GM12878 (cell line): ENCODE measurements around the gene RFX1. TPM values are rescaled to one million over a fixed set of nuclear protein-coding genes. Genes with fewer than 3 reads are reported as not detected.

Experiments used
- ATAC-seq: fragments of 200-7000 bp; cut with Tn5 transposase; 3 replicates; pipeline ENCODE4 v1.9.1; 2020; ENCODE audit warnings: mild to moderate bottlenecking, moderate library complexity
- BruUV-seq: library from RNA; stranded (reverse); fragments of 400-500 nt; replicated peaks from 2 replicates; lab custom pipeline; 2021; lab: Mats Ljungman, UMichigan
- CTCF ChIA-PET: fragments of 300-600 bp; sonication (Branson Sonifier 250); formaldehyde crosslinking; extraction: SDS; loops from one replicate; lab custom pipeline; 2021; ENCODE audit warnings: inconsistent platforms; lab: Yijun Ruan, JAX
- POLR2A ChIA-PET: fragments of 350-600 bp; formaldehyde crosslinking; extraction: SDS; loops from one replicate; lab custom pipeline; 2021; ENCODE audit warnings: inconsistent platforms; lab: Charles Lee
- RAD21 ChIA-PET: fragments of 300-600 bp; sonication (Branson Sonifier 250); formaldehyde crosslinking; loops from one replicate; lab custom pipeline; 2023; ENCODE audit warnings: antibody characterized with exemption; ENCODE audit not compliant: unreplicated experiment; lab: Charles Lee
- SMC1A ChIA-PET: fragments of 300-600 bp; sonication (Branson Sonifier 250); formaldehyde crosslinking; loops from one replicate; lab custom pipeline; 2023; ENCODE audit not compliant: unreplicated experiment, uncharacterized antibody; lab: Charles Lee
- DNase-seq: peaks from one replicate; pipeline ENCODE4 v3.0.0-alpha.2; 2011; ENCODE audit warnings: low read depth, low spot score
- FAIRE-seq: peaks from 3 replicates; lab custom pipeline; 2011; peaks lifted over from hg19 to GRCh38; lab: Jason Lieb, UNC
- H2AFZ ChIP-seq: 2 replicates; pipeline ENCODE4 v1.6.0; 2011; ENCODE audit warnings: low read depth, low read length, control low read depth; ENCODE audit not compliant: control insufficient read depth
- H3K27ac ChIP-seq: 2 replicates; pipeline ENCODE4 v1.5.1; 2011; ENCODE audit warnings: control low read depth; ENCODE audit not compliant: control insufficient read depth, insufficient read depth
- H3K27me3 ChIP-seq, 2 experiments: replicated peaks in 1 of 2; 2 replicates each; pipeline versions ENCODE4 v1.6.0 to v1.6.1; 2011; ENCODE audit warnings: low read length in 1 of 2; ENCODE audit not compliant: control insufficient read depth in 2 of 2, insufficient read depth in 2 of 2
- H3K36me3 ChIP-seq, 2 experiments: 2 replicates each; pipeline ENCODE4 v1.5.1; 2011; ENCODE audit warnings: low read length in 1 of 2; ENCODE audit not compliant: control insufficient read depth in 2 of 2, insufficient read depth in 2 of 2
- H3K4me1 ChIP-seq: 2 replicates; pipeline ENCODE4 v1.6.1; 2011; ENCODE audit warnings: mild to moderate bottlenecking, low read length, moderate library complexity, mixed read lengths; ENCODE audit not compliant: control insufficient read depth, insufficient read depth
- H3K4me2 ChIP-seq: 2 replicates; pipeline ENCODE4 v1.6.0; 2011; ENCODE audit warnings: control low read depth; ENCODE audit not compliant: control insufficient read depth, insufficient read depth
- H3K4me3 ChIP-seq: fragments of 200-600 bp; sonication (generic); 2 replicates; pipeline ENCODE4 v1.5.1; 2016
- H3K79me2 ChIP-seq: 2 replicates; pipeline ENCODE4 v1.6.0; 2011; ENCODE audit warnings: low read length; ENCODE audit not compliant: control insufficient read depth, insufficient read depth
- H3K9ac ChIP-seq: 2 replicates; pipeline ENCODE4 v1.8.0; 2011; ENCODE audit warnings: low read length, control low read depth, mixed read lengths; ENCODE audit not compliant: control insufficient read depth, insufficient read depth
- H3K9me3 ChIP-seq: replicated peaks from 3 replicates; pipeline ENCODE4 v1.5.1; 2011; ENCODE audit warnings: mild to moderate bottlenecking, low read length; ENCODE audit not compliant: control insufficient read depth, insufficient read depth
- H4K20me1 ChIP-seq: 2 replicates; pipeline ENCODE4 v1.6.0; 2011; ENCODE audit not compliant: control insufficient read depth, insufficient read depth
- ATF3 ChIP-seq: IDR thresholded peaks from 2 replicates; pipeline ENCODE4 v1.6.1; 2011; ENCODE audit warnings: low read depth, mild to moderate bottlenecking, low read length, moderate library complexity, borderline replicate concordance; ENCODE audit errors: extremely low read depth
- ATF7 ChIP-seq: fragments of 450-650 bp; IDR thresholded peaks from 2 replicates; pipeline ENCODE4 v1.6.1; 2016; ENCODE audit warnings: low read depth, mild to moderate bottlenecking
- CHD1 ChIP-seq: IDR thresholded peaks from 2 replicates; pipeline ENCODE4 v1.6.1; 2012; ENCODE audit warnings: low read depth, low read length, improper control_type of control experiment
- E2F4 ChIP-seq: IDR thresholded peaks from 2 replicates; pipeline ENCODE4 v1.6.1; 2012; ENCODE audit warnings: low read depth, low read length, improper control_type of control experiment
- EP300 ChIP-seq, 2 experiments: fragments of 150-350 bp in 1 of 2; IDR thresholded peaks; 2 replicates each; pipeline ENCODE4 v1.6.1; 2011 to 2012; ENCODE audit warnings: low read depth in 2 of 2, low read length in 2 of 2, borderline replicate concordance in 1 of 2, improper control_type of control experiment in 1 of 2, inconsistent platforms in 1 of 2; ENCODE audit not compliant: control insufficient read depth in 1 of 2
- ETV6 ChIP-seq, 2 experiments: fragments of 450-650 bp in 1 of 2; IDR thresholded peaks in 1 of 2; conservative IDR thresholded peaks in 1 of 2; 2 replicates each; pipeline ENCODE4 v1.6.1; 2014; ENCODE audit warnings: antibody characterized with exemption in 1 of 2, borderline replicate concordance in 1 of 2, low read depth in 1 of 2, mild to moderate bottlenecking in 1 of 2, moderate library complexity in 1 of 2
- KLF5 ChIP-seq: fragments of 450-650 bp; IDR thresholded peaks from 2 replicates; pipeline ENCODE4 v1.6.1; 2014; ENCODE audit warnings: mild to moderate bottlenecking; ENCODE audit not compliant: partially characterized antibody
- NFIC ChIP-seq: IDR thresholded peaks from 2 replicates; pipeline ENCODE4 v1.6.1; 2012; ENCODE audit warnings: low read depth, mild to moderate bottlenecking, inconsistent platforms, low read length, moderate library complexity
- SIN3A ChIP-seq: IDR thresholded peaks from 2 replicates; pipeline ENCODE4 v1.6.1; 2012; ENCODE audit warnings: low read depth, low read length, improper control_type of control experiment
- SMAD5 ChIP-seq: IDR thresholded peaks from 2 replicates; pipeline ENCODE4 v1.6.1; 2016; ENCODE audit warnings: antibody characterized with exemption, low read depth
- YY1 ChIP-seq: IDR thresholded peaks from 2 replicates; pipeline ENCODE4 v1.6.1; 2011; ENCODE audit warnings: low read depth, mild to moderate bottlenecking, low read length
- ZBTB33 ChIP-seq: fragments of 450-650 bp; IDR thresholded peaks from 2 replicates; pipeline ENCODE4 v1.6.1; 2017; ENCODE audit warnings: mild to moderate bottlenecking
- ZNF207 ChIP-seq: fragments of 450-650 bp; IDR thresholded peaks from 2 replicates; pipeline ENCODE4 v1.6.1; 2014; ENCODE audit warnings: antibody characterized with exemption, mild to moderate bottlenecking, borderline replicate concordance
- WGBS: methylation state at CpG from one replicate; pipeline ENCODE4 v1.1.6; 2016; ENCODE audit warnings: low lambda C conversion rate; ENCODE audit not compliant: insufficient replicate concordance, insufficient coverage; ENCODE audit errors: missing lambda C conversion rate; 5-methylcytosine and 5-hydroxymethylcytosine counted together
- in situ Hi-C: fragments of 300-500 bp; cut with MboI; formaldehyde crosslinking; loops from 9 replicates; pipeline ENCODE4 v1.14.3; 2018; ENCODE audit warnings: mixed read lengths
- intact Hi-C: fragments of 100-400 bp; cut with micrococcal nuclease; formaldehyde crosslinking; loops from one replicate; pipeline ENCODE4 v1.14.2; 2022; ENCODE audit not compliant: unreplicated experiment
- polyA plus RNA-seq, 11 experiments: library from polyadenylated mRNA; depleted of rRNA in 4 of 11; unstranded in 6 of 11; stranded (reverse) in 5 of 11; fragments of >200 nt; fragmentation: Nextera tagmentation in 4 of 11; fragmentation: Illumina TruSeq in 1 of 11; extraction: Ambion mirVana in 4 of 11; extraction: Trizol in 1 of 11; gene quantifications; 1 replicate in 1 of 11; 2 replicates in 10 of 11; pipeline versions ENCODE4 v1.2.1 to v1.2.3, GENCODE V29; 2011 to 2016; ENCODE audit warnings: inconsistent platforms in 2 of 11, missing spikeins in 2 of 11, low read depth in 1 of 11
- total RNA-seq, 4 experiments: library from RNA; depleted of rRNA in 3 of 4; stranded (reverse); fragments of >200 nt in 3 of 4; fragmentation: Illumina TruSeq in 1 of 4; extraction: Trizol in 1 of 4; gene quantifications; 2 replicates each; pipeline versions ENCODE4 v1.2.1 to v1.2.3, GENCODE V29; 2013 to 2021

RFX1 gene
- total and polyA plus RNA-seq, 10 of the 15 experiments (the other 5 are each of a cell fraction or from before 2014, with no cell fraction given): 0.05 to 11.0 (median 1.5) TPM

GRCh38 chr19:13980340-13980739, 25.8 kb downstream of the RFX1 start (continued):
- TF ChIP-seq ZBTB33 (no peak), ATF7 (no peak), SIN3A (no peak), ETV6 (conservative IDR thresholded peaks at IDR 0.05 in 1 of 2, IDR thresholded peaks at IDR 0.05 in 1 of 2; ENCODE audit: borderline replicate concordance in 1 of 2, low read depth in 1 of 2) (no peak), CHD1 (no peak), YY1 (no peak), SMAD5 (no peak), ATF3 (no peak)

- ChIA-PET CTCF (no interaction called here), POLR2A (no interaction called here), SMC1A (no interaction called here), RAD21 (no interaction called here)
- H3K36me3 ChIP-seq: no peaks in the 10 kb centered on the region; a peak in 1 of 4 replicates
- 78% methylated on average over 12 of the region's 12 CpGs for WGBS
- intact Hi-C loops: loop anchor here (10.0 kb wide), 1 partner anchor 55 kb away; the partner anchor contains the start of gene IL27RA
- no peak overlapping the region for H3K4me3 ChIP-seq
- no peak overlapping the region for H3K4me2 ChIP-seq
- H3K9ac ChIP-seq: no peak overlapping the region
- no peaks in the 10 kb centered on the region for H3K79me2 ChIP-seq
- DNase-seq (no peak), ATAC-seq (no peak), FAIRE-seq (no peak)
- TF ChIP-seq NFIC (no peak), ZNF207 (no peak), EP300 (IDR thresholded peaks at IDR 0.05; ENCODE audit: borderline replicate concordance in 1 of 2, control insufficient read depth in 1 of 2, low read depth in 2 of 2, low read length in 2 of 2) (no peak), E2F4 (no peak), KLF5 (no peak)
- H3K27ac ChIP-seq: no peak overlapping the region
- H3K9me3 ChIP-seq: no peaks in the 10 kb centered on the region
- H3K4me1 ChIP-seq: no peaks in the 10 kb centered on the region
- no peaks in the 10 kb centered on the region for H3K27me3 ChIP-seq
- in situ Hi-C loops: no loop called here
- no TSS peak for BruUV-seq
- H4K20me1 ChIP-seq: no peaks in the 10 kb centered on the region
- H2AFZ ChIP-seq: no peak overlapping the region
These were observed 26.4 kb downstream of the RFX1 start for GRCh38 chr19:13979686-13980085.
